NCI-H1092 (cell line): ENCODE results near the gene ARHGEF28.

Experiments
- DNase-seq: peaks from one replicate; lab custom pipeline; 2025; lab: John Stamatoyannopoulos, UW

ARHGEF28 gene

DNA sequence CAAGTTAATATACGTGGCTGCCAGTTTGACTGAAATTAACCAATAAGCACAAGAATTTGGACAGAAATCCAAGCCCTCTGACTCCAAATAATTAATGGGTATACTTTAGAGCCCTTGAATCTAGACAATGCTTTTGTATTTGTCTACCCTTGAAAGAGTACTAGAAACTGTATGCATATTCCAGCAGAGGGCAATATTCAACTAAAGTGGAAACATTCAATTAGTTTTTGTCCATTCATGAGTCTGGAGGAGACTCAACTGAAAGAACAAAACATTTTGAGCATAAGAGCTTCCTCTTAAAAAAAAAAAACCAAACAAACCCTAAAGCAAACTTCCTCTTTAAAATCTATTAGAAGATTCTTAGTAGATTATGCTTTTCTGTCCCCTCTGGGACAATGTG is 157.8 kb downstream of the ARHGEF28 start:
- DNase-seq: no peak

DNA sequence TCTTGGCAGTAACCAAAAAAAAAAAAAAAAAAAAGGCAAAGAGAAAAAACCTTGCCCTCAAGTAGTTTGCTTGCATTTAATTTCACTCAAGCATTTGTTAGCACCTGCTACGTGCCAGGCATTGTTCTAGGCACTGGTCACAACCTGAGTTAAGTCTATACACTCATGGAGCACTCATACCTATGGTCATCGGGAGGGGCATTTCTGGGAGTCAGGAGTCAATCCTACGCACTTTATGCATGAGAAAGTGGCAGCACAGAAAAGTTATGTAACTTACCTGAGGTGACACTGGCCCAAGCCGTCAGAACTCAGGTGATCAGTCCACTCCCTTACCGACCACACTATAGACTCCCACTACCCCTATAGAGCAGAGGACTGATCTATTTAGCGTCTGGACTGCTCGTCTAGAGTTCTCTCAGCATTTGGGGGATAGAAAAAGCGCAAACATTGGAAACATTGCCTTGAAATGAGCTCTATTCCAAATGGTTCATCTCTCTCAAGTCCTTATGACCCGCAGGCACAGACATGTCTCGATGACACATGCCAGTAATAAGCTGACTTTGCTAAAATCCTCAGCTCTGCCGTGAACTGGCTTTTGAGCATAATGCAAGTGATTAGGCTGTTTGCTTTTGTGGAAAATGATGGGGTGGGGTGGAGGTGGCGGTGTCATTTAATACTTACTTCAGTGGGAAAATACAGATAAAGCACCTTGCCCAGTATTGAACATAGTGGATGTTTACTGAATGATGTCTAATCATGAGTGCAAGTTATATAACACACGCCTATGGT is 160.2 kb downstream of the ARHGEF28 start:
- no peak for DNase-seq

DNA sequence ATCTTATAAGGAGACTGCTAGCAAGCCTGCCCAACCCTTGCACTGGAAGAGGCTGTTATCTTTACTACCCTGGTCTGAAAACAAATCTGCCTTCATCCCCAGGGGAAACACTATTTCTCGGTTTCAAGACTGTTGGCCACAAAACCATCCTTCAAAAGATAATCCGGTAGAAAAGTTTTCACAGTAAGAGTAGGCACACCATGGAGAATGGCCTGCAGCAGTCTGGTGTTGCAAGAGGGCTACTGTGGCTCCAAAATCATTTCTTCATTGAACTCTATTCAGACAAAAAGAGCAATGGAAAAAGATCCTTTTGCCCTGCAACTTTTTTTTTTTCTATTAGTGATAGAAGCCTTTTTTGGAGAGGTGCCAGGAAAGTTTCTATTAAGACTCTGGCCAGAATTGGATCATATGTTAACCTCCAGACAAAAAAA is 163.9 kb downstream of the ARHGEF28 start:
- no peak for DNase-seq

DNA sequence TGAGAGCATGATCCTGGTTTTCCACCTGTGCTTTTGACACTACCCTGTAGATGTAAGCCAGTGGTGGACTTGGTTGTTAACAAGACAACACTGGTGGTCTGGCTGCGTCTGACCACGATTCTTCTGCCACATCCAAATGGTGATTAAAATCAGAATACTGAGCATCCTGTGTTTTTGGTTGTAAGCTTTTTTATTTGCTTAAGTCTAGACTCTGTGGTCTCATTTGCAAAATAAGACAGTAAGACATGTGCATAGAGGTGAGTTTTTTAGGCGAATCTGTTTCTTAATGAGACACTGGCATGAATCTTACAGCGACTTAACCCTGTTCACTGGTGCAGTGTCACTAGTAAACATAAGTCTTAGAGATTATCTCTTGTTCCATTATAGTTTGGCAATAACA is 165.4 kb downstream of the ARHGEF28 start:
- no peak for DNase-seq

DNA sequence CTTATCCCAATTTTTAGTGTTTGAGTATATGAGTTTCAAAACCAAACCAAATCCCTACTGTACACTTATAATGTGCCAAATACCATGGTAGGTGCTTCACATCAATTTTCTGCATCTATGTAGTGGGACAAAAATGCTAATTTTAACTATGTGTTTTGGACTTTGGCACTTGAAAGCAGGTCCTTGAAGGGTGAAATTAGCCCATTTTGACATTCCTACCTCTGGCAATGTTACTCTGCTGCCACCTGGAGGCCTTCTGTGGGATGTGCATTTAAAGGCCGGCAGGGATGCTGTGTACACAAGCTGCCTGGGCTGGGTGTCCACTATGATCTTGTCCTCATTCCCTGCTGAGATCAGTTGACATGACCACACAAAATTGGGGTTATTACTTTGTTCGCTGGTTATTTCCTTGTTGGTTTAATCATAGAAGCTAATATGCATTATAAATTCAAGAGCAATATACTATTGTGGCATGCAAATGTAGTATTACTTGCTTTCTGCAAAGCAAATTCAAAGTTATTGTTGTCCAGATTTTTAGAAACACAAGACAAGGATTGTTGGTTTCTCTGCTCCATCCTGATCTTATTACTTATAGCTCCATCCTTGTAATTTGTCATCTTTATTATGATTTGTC is 166.8 kb downstream of the ARHGEF28 start:
- DNase-seq: peak; percentile 7

DNA sequence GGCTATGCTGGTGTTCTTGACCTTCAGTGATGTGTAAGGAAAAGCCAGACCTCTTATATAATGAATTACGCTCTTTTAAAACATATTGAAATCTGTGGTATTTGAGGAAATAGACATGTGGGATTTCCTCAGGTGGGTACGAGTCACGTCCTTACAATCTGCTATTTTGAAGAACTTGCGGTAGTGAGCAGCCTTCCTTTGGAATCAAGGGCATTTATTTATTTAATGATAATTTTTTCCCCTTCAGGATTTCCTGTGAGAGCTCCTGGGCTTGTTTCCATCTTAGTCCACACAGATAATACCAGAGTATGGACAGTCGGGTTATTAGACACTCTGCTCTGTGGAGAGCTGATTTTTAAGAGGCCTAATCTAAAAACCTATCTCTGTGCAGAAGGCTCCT is 167.9 kb downstream of the ARHGEF28 start:
- DNase-seq: no peak

DNA sequence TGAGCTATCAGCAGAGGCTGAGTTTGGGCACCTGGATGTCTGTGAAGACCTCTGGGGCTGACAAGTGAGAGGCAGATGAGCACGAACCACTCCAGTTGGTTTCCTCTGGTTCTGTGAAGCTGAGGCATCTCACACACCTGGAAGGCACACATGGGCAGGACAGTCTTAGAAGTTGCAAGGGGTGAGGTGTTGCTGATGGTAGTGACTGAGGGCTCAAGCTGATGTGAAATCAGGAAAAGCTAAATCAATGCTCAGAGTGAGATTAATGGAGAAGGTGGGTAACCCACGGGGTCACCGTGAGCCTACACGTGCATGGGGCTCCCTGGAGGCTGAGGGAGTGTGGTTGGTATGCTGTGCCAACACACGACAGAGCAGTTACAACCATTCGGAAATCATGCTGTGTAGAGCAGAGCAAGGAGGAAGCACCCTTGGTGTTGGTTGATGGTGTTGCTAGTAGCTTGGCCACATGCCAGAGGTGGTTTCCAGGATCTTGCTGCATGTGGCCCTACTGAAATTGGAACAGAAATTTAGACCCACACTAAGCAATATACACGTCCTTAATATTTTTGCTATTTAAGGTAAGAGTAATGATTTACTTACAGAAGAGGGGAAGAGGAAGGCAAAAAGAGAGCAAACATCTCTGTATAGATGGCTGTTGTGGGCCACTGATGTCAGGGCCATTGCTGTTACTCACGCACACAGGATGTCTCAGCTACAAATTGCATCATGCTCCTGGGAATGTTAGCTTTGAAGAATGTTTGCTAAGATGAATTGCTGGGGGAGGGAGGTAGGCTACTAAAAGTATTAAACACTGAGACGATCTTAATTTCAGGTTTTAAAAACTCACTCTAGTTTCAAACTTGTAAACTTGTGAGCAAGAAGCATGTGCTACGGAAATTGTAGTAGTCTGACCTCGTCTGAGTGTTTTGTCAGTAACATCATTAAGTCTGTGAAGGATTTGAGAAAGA is 170.5 kb downstream of the ARHGEF28 start:
- no peak for DNase-seq

DNA sequence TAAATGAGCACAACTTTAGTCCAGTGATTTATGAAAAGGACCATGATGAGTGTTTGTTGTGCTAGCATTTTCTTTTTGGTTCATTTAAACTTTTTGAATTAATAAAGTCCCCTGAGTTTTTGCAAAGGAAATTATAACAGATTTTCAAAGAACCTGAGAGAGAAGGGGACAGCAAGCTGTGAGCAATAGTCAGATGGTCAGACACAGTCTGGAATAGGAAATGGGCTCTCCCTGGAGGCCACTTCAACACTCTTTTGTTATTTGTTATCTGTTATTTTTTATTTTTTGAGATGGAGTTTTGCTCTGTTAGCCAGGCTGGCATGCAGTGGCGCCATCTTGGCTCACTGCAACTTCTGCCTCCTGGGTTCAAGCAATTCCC is 171.1 kb downstream of the ARHGEF28 start:
- DNase-seq: no peak

DNA sequence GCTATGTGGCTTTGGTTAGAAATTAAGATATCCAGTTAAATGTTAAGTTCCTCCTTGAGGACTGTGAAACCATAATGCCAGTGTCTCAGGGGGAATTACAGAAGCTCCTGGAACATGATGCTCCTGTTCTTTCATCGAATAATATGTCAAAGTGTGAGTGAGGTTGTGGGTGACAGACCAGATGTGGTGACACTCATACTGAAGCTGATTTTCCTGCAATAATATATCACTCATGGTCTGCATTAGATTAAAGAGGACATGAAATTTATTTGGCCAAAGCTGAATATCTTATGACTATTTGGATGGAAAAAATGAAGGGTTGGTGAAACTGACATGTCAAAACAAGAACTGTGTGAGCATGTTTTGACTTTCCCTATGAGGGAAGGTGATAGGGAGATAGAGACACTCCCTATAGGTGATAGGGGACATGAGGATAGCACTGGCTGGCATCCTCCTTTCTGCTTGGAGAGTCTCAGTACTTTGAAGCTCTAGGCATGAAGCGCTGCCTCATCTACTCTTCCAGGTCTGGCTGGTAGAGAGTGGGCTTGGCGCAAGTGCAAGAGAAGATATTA is 173.5 kb downstream of the ARHGEF28 start:
- DNase-seq: no peak

DNA sequence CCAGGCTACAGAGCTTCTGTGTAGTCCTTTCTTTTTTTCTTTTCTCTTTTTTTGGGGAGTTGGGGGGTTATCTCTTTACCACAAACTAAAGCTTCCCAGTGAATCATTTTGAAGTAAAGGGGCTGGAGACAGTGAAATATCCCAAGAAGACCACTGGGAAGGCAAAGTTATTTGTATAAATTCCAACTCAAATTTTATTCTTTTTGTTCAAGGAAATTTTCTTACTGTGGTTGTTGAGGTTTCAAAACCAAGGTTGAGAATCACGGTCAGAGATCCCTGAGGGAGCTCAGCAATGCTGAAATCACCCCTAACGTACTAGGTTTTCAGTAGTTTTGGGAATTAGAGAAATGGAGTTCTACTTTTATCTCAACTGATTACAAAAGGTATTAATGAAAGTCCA is 175.7 kb downstream of the ARHGEF28 start:
- no peak for DNase-seq

DNA sequence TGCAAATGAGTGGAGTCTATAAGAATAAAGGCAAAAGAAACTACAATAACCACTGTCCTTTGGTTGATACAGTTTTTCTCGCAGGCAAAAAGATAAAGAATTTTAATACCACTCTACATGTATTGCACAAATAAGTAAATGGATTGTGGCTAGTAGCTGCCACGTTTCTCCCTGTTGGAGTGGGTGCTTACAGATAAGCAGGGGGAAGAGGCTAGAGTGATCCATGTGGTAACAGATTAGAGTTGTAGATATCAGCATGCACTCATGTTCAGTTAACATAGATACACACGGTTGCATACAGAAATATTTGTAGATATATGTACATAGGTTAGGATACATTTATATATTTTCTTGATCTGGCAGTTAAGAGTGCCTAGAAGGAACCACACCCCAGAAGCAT is 179.5 kb downstream of the ARHGEF28 start:
- no peak for DNase-seq

DNA sequence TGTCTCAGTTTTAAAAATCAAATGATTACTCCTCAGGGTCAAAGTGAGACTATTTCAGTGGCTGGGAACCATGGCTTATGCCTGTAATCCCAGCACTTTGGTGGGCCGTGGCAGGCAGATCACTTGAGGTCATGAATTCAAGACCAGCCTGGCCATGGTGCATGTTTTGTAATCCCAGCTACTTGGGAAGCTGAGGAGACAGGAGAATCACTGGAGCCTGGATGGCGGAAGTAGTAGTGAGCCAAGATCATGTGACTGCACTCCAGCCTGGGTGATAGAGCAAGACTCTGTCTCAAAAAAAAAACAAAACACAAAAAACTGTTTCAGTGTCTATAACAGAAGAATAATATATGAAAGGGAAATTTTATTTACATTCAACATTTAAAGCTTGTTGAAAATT is 182.9 kb downstream of the ARHGEF28 start:
- DNase-seq: no peak

DNA sequence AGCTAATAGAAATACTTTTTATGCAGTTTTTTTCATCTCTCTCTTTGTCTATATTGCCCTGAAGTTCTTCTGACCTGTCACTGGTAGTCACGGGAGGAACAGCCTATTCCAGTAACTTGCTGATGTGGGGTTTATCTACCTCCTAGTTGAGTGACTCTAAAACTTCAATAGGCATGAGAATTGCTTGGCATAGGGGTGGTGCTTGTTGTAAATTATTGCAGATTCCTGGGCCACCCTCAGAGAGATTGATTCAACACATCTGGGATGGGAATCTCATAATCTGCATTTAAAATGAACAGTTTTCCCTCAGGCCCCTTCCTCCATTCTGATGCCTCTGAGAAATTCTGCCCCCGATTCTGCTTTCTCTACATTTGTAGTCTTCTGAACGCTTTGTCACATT is 184.4 kb downstream of the ARHGEF28 start:
- no peak for DNase-seq

DNA sequence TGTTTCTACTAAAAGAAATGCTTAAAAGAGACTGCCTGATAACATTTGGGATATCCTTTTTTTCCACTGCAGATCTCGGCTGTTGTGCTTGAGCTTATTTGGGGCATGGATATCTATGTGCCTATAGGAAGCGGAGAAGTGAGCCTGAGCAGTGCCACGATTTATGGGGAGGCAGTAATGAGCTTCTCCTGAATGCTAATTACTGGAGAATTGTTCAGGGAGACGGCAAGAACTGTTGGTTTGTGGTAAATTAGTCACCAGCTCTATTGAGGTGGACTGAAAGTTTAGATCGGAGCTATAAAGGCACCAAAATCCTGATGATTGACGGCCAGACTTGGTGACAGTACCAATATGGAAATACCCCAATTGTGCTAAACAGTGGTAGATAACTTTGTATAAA is 186.5 kb downstream of the ARHGEF28 start:
- no peak for DNase-seq

DNA sequence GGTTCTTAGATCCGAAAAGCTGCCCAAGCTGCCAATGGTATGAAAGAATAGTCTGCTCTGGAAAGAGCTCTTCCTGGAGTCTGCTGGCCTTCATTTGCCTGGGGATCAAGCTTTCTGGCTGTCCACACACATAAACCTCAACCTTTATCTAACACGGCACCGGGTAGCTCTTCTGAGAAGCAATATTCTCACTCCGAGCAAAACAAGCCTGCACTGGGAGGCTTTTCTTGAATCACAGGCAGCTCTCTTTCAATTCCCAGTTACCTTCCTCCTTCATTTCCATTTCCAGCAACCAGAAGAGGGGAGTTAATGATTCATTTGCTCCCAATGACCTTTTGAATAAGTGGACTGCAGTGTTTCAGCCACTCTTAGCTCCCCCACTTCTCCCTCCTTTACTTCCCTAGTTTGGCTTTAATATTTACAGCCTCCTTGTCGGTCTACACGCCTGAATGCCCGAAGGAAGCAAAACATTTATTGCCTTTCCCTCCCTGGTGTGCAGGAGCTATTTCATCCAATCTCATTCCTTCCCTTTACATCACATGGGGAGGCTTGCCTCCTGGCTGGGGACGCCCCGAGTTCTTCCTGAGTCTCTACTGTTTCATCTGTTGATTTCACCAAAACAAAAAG is 187.1 kb downstream of the ARHGEF28 start:
- no peak for DNase-seq

DNA sequence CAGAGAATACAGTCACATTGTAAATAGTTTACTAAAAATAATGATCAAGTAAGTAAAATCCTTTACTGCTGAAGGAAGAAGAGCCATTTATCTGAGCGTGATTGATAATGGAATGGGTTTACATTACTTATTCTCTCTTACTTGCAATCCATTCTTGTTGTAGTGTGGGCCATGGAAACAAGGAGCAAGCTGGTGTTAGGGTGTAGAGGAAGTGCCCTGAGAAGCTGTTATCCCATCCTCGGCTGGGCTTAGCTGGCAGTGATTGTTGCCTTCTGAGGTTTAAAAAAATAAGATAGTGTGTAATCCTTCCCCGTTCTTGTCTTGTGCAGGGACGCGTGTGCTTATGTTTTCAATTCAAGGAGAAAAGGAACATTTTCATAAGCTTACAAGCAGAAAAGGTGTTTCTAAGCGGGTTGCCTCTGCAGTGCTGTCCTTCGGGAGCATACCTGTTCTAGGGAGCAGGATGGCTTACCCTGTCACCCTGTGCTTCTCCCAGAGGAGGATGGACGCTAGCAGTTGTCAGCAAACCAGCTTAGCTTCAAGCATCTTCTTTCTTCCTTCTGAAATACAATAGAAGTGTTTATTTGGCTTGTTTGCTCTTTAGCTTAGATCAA is 188.3 kb downstream of the ARHGEF28 start:
- no peak for DNase-seq

DNA sequence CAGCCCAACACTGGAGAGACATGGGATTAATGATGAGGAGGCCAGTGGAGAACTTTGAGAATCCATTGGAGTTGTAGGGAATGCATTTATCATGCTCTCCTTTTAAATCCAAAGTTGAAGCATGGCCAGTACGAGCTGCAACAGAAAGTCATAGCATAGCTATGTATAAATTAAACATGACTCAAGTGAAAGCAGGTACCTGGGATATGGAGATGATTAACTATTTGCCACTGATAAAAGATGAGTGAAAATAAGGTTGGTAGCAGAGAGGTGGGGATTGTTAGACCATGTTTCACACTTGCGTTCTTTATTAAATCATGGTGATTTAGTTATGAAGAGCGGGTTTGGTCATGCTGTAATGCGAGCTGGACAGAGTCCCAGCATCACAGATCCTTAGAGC is 189.6 kb downstream of the ARHGEF28 start:
- no peak for DNase-seq

DNA sequence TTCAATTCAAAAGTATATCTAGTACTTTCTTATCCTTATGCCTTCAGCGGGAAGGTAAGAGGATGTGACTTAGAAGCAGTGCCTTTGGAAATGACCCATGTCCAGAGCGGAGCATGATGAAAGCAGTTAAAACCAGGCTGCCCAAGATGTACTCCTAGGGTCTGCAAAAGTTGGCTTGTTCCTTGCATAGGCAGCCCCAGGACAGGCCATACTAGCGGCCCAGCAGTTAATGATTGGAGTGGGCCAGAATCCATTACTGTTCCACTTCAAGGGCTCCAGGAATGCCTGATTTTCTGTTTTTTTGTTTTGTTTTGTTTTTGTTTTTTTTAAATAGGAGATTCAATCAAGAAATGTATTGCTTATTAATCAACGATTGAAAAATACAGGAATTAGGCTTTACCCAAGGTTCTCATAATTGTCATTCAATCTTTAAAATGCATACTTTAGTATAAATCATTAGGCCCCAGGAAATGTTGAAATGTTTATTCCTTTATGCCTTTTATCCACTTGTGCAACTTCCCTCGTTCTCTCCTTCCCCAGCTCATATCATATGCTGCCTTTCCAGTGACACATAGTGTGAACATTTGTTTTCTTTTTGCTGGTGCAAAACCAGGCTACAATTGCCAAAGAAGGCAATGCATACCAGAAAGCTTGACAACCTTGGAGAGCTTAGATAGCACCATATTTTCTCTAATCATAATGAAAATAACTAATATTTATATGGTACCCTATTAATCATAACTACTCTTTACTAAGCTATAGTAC is 190.8 kb downstream of the ARHGEF28 start:
- DNase-seq: no peak

DNA sequence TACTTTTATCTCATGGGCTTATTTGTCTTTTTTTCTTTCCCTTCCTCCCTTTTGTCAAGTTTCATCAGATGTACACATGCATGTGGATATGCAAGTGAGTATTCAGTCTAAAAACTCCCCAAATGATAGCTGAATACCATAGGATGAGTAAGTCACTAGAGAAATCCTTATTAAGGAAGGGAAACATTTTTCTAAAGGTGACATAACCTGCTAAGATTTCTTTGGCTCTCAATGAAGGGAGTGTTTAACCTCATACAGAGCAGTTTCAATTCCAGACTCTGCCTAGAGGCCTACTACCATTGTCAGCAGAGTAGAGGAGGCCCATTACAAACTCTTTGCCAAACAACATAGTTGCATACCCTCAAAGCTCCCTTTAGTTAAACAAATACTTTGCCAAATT is 192.4 kb downstream of the ARHGEF28 start:
- no peak for DNase-seq

DNA sequence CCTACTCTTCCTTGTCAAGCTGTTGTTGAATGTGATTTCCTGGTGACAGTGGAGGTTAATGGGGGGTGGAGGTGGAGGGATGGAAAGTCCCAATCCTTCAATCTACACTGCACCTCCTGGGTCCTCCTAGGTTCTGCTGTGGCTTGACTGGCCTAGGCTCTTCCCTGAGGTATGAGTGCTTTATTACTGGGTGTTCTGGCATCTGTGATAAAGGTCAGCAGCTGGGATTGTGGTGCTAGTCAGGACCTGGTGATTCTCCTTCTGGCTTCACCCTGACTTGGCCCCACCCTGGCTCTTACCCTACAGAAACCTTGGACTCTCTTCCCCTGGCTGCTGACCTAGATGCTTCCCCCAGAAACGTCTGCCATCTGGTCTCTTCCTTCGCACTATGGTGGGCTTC is 194.3 kb downstream of the ARHGEF28 start:
- no peak for DNase-seq

DNA sequence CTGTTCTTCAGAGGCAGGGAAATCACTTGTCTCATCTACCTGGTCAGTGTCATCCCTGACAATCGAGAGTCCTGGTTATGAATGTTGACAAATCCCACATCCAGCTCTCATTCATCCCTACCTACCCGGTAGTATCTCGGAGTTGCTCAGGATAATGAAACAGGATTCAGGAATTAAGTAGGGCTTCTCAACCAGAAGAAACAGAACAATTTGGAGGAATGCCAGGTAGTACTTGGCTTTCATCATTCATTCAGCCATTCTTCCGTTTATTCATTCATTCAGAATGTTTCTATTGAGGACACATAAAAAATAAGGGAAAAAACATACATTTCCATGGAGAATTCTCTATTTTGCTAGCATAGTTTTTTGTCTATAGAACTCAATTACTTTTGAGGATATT is 195.0 kb downstream of the ARHGEF28 start:
- DNase-seq: no peak
